ENCODE measurements around the gene CENPH. TPM values are rescaled to one million over a fixed set of nuclear protein-coding genes. Genes with fewer than 3 reads are reported as not detected.

CENPH gene
- total RNA-seq, result 15.1 and 23.7 TPM in 2 replicates

GRCh38 chr5:69189162-69190086 is at the start of gene CENPH:
TSS of gene CENPH (plus strand) at chr5:69189583. CDS start at chr5:69189635, 52 bp downstream.

GRCh38 chr5:69166686-69167492 is 22.5 kb upstream of the CENPH start, which contains the start of gene CCNB1:
TSS of gene CCNB1 (plus strand) at chr5:69167150. CDS start at chr5:69167263, 113 bp downstream.

GRCh38 chr5:69234457-69235268 is 45.3 kb downstream of the CENPH start, which contains the start of gene CDK7:
TSS of gene CDK7 (plus strand) at chr5:69234886. CDS start at chr5:69234976, 90 bp downstream.

Small RNA genes within 50 kb of the gene (small RNA-seq; reads per million reads assigned to genes)
- gene SNORA50D, result not detected

Other genes starting within 250 kb of the CENPH start
- 41.9 and 66.1 TPM in 2 replicates for gene SLC30A5, start 95.6 kb upstream of the CENPH start, total RNA-seq
- 156 and 204 TPM in 2 replicates for gene CCNB1, start 22.4 kb upstream of the CENPH start, total RNA-seq
- gene CDK7, start 45.3 kb downstream of the CENPH start, total RNA-seq, result 40.8 and 46.1 TPM in 2 replicates
- gene CCDC125, start 143.2 kb downstream of the CENPH start, total RNA-seq, result 3.3 and 3.7 TPM in 2 replicates
- gene AK6, start 179.9 kb downstream of the CENPH start, total RNA-seq, result 25.7 and 32.8 TPM in 2 replicates
- gene TAF9, start 179.9 kb downstream of the CENPH start, total RNA-seq, result 90.7 and 97.4 TPM in 2 replicates
- gene RAD17, start 180.2 kb downstream of the CENPH start, total RNA-seq, result 15.8 and 16.8 TPM in 2 replicates
- under 0.01 and 2.0 TPM in 2 replicates for gene MARVELD2, start 225.5 kb downstream of the CENPH start, total RNA-seq